Ishikawa (cell line): ENCODE data around the gene TMEM185A.

Experiments
- CEBPB ChIP-seq: IDR thresholded peaks from 2 replicates; pipeline ENCODE4 v1.6.1; 2012
- CREB1 ChIP-seq: IDR thresholded peaks from 2 replicates; pipeline ENCODE4 v1.6.1; 2012; ENCODE audit warnings: low read depth
- EGR1 ChIP-seq: IDR thresholded peaks from 2 replicates; pipeline ENCODE4 v1.6.1; 2012
- EP300 ChIP-seq: IDR thresholded peaks from 2 replicates; pipeline ENCODE4 v1.6.1; 2012; ENCODE audit warnings: borderline replicate concordance
- FOXM1 ChIP-seq: IDR thresholded peaks from 2 replicates; pipeline ENCODE4 v1.6.1; 2012; ENCODE audit warnings: low read depth, borderline replicate concordance
- MAX ChIP-seq: IDR thresholded peaks from 2 replicates; pipeline ENCODE4 v1.6.1; 2012
- NFIC ChIP-seq: IDR thresholded peaks from 2 replicates; pipeline ENCODE4 v1.6.1; 2012
- RAD21 ChIP-seq: IDR thresholded peaks from 2 replicates; pipeline ENCODE4 v1.6.1; 2012; ENCODE audit warnings: low read depth
- REST ChIP-seq: IDR thresholded peaks from 2 replicates; pipeline ENCODE4 v1.6.1; 2012; ENCODE audit warnings: low read depth, mild to moderate bottlenecking
- TAF1 ChIP-seq: IDR thresholded peaks from 2 replicates; pipeline ENCODE4 v1.6.1; 2012; ENCODE audit warnings: low read depth, mild to moderate bottlenecking
- TCF12 ChIP-seq: IDR thresholded peaks from 2 replicates; pipeline ENCODE4 v1.6.1; 2012; ENCODE audit warnings: low read depth
- TEAD4 ChIP-seq: IDR thresholded peaks from 2 replicates; pipeline ENCODE4 v1.6.1; 2012
- YY1 ChIP-seq: IDR thresholded peaks from 2 replicates; pipeline ENCODE4 v1.6.1; 2012; ENCODE audit warnings: low read depth
- ZBTB7A ChIP-seq: IDR thresholded peaks from 2 replicates; pipeline ENCODE4 v1.6.1; 2012; ENCODE audit warnings: low read depth
- TF ChIP-seq, protein P1 (sequence below): IDR thresholded peaks from 2 replicates; pipeline ENCODE4 v1.6.1; 2012

The TMEM185A gene

GRCh38 chrX:149647505-149647904, 15.9 kb upstream of the TMEM185A start:
- TF ChIP-seq TEAD4 (no peak), CREB1 (no peak), EGR1 (no peak)

GRCh38 chrX:149643496-149643895, 11.9 kb upstream of the TMEM185A start:
- TF ChIP-seq FOXM1, result no peak
- TF ChIP-seq EP300, result no peak
- TF ChIP-seq MAX, result no peak
- no peak for TF ChIP-seq ZBTB7A
- no peak for TF ChIP-seq YY1
- no peak for TF ChIP-seq TCF12

GRCh38 chrX:149641835-149642234, 10.2 kb upstream of the TMEM185A start:
- TF ChIP-seq TEAD4 (no peak), TCF12 (no peak), NFIC (no peak), TAF1 (no peak), REST (no peak), EP300 (no peak), ZBTB7A (no peak), EGR1 (no peak), RAD21 (no peak), YY1 (no peak)

DNA sequence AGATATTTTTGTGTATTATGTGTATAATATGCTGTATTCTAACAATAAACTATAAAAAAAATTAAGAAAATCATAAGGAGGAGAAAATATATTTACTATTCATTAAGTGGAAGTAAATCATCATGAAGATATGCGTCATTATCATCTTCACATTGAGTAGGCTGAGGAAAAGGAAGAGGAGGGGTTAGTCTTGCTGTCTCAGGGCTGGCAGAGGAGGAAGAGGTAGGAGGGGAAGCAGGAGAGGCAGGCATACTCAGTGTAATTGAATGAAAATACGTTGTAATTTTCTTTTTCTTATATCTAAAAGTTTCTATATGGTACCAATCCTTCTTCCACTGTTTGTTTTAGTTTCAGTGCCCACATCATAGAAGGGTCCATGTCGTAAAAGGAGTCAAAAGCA, 9.8 kb upstream of the TMEM185A start:
- TF ChIP-seq EGR1 (no peak), TAF1 (no peak), CREB1 (no peak), REST (no peak), TEAD4 (no peak), YY1 (no peak), FOXM1 (no peak), ZBTB7A (no peak), EP300 (no peak), MAX (no peak)
- TF ChIP-seq, protein P1, sequence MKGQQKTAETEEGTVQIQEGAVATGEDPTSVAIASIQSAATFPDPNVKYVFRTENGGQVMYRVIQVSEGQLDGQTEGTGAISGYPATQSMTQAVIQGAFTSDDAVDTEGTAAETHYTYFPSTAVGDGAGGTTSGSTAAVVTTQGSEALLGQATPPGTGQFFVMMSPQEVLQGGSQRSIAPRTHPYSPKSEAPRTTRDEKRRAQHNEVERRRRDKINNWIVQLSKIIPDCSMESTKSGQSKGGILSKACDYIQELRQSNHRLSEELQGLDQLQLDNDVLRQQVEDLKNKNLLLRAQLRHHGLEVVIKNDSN, result no peak

- no peak for TF ChIP-seq TEAD4
Measured at GRCh38 chrX:149639568-149639967, 8.0 kb upstream of the TMEM185A start.

DNA sequence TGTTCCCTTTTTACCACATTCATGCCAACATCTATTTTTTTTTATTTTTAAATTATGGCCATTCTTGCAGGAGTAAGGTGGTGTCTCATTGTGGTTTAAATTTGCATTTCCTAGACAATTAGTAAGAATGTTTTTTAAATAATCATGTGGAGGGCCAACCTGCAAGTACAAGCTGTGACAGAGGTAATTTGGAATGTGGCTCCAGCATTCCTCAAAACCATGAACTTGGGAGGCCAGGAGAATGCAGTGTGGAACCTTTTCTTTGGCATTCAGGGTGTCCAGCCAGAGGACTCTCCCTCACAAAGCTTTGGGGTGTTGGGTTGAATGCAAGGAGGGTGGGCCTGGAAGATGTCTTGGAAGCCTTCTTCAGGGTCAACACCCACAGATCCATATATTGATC, 7.3 kb upstream of the TMEM185A start:
- TF ChIP-seq EP300 (no peak), YY1 (no peak), REST (no peak), CREB1 (no peak), ZBTB7A (no peak), TAF1 (no peak), NFIC (no peak), MAX (no peak), RAD21 (no peak), FOXM1 (no peak), TEAD4 (no peak), TCF12 (no peak), CEBPB (no peak), EGR1 (no peak)
- TF ChIP-seq, protein P1, result no peak
